Measurements from ENCODE around the gene B3GNT5.

GRCh38 chr3:183313764-183314163, 60.7 kb downstream of the B3GNT5 start:
- TF ChIP-seq CTCF (IDR thresholded peaks at IDR 0.05): no peak
- no peak for TF ChIP-seq ZNF317 (CRISPR knock-in tag; IDR thresholded peaks at IDR 0.05; ENCODE audit: borderline replicate concordance, low read depth)
- TF ChIP-seq MAX (CRISPR knock-in tag; IDR thresholded peaks at IDR 0.05): no peak
- TF ChIP-seq SMAD3 (CRISPR knock-in tag; IDR thresholded peaks at IDR 0.05; ENCODE audit: borderline replicate concordance): no peak
- no peak for TF ChIP-seq ZSCAN18 (CRISPR knock-in tag; IDR thresholded peaks at IDR 0.05)
- no peak for TF ChIP-seq GABPB1 (CRISPR knock-in tag; IDR thresholded peaks at IDR 0.05)
- TF ChIP-seq NR2C2 (CRISPR knock-in tag; IDR thresholded peaks at IDR 0.05): no peak
- TF ChIP-seq CREB1 (CRISPR knock-in tag; IDR thresholded peaks at IDR 0.05): no peak
- no peak for TF ChIP-seq ATF3 (CRISPR knock-in tag; conservative IDR thresholded peaks at IDR 0.05)
- TF ChIP-seq USF1 (CRISPR knock-in tag; IDR thresholded peaks at IDR 0.05): no peak
- no peak for TF ChIP-seq ATF6 (CRISPR knock-in tag; IDR thresholded peaks at IDR 0.05)
- no peak for TF ChIP-seq ZNF138 (CRISPR knock-in tag; conservative IDR thresholded peaks at IDR 0.05)
- no peak for TF ChIP-seq SP1 (CRISPR knock-in tag; conservative IDR thresholded peaks at IDR 0.05)
- no peak for TF ChIP-seq JAZF1 (CRISPR knock-in tag; IDR thresholded peaks at IDR 0.05)
